NB4 (cell line): ENCODE data around the gene RAB43.
"Not testable (repeated sequence)": the region's sequence is repeated elsewhere in the genome, so short reads cannot be mapped to it uniquely, and the experiment has no call there.

ENCODE experiments used
- DNase-seq: peaks from one replicate; pipeline ENCODE4 v3.0.0; 2010; ENCODE audit warnings: low read depth
- H3K4me3 ChIP-seq: one replicate; pipeline ENCODE4 v1.5.1; 2011; ENCODE audit warnings: mild to moderate bottlenecking, low read depth, low read length, moderate library complexity
- CTCF ChIP-seq: IDR thresholded peaks from one replicate; pipeline ENCODE4 v1.5.1; 2012; ENCODE audit warnings: low read depth, low read length
- MYC ChIP-seq: IDR thresholded peaks from 2 replicates; pipeline ENCODE4 v1.6.1; 2011; ENCODE audit warnings: low read depth, low read length
- POLR2A ChIP-seq: IDR thresholded peaks from 2 replicates; pipeline ENCODE4 v1.6.1; 2011; ENCODE audit warnings: mild to moderate bottlenecking; ENCODE audit not compliant: insufficient read length; ENCODE audit errors: extremely low read depth
- TF ChIP-seq, protein P1 (sequence below): IDR thresholded peaks from 2 replicates; pipeline ENCODE4 v1.6.1; 2011; ENCODE audit warnings: low read depth, low read length

Gene RAB43

DNA sequence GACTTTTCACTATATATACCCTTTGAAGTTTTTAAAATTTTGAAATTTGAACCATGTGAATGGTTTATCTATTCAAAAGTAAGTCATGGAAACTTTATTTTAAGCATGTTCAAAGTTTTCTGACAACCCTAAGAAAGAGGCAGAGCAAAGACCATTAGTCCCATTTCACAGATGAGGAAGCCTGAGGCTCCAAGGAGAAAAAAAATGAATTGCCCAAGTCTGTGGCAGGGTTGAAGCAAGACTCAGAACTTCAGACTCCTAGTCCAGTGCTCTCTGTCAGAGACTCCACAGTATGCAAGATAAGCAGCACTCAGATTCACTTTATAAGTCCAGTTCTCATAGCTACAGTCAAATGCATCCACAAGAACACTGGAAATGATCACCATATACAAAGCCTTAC is 4.5 kb downstream of the RAB43 start:
- H3K4me3 ChIP-seq, result no peak overlapping the region
- no peak for DNase-seq
- no peak for TF ChIP-seq MYC
- no peak for TF ChIP-seq POLR2A
- no peak for TF ChIP-seq CTCF
- TF ChIP-seq, protein P1, sequence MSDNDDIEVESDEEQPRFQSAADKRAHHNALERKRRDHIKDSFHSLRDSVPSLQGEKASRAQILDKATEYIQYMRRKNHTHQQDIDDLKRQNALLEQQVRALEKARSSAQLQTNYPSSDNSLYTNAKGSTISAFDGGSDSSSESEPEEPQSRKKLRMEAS, result no peak

DNA sequence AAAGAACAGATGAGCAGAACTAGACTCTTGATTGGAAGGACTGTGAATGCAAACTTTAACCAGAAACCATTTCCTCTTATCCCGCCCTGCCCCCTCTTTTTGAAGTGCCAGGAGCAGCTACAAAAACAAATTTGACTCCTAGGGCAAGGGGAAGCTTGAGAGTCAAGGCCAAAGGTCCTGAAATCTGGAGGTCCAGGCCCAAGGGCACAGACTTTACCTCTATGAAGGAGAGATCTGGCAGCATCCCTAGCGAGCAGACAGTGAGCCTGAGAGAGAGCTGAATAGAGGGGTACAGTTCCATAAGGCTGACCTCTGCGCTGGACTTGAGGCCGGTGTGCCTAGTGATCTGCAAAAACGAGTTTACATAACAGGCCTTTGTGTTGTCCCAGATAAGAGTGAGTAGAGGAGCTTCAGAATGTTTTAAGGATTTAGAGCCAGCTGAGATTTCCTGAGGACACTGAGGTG is 5.1 kb downstream of the RAB43 start:
- DNase-seq, result peak; percentile 24
- TF ChIP-seq, protein P1, result no peak
- TF ChIP-seq POLR2A, result no peak
- no peak for TF ChIP-seq MYC
- no peak for TF ChIP-seq CTCF
- no peak overlapping the region for H3K4me3 ChIP-seq

DNA sequence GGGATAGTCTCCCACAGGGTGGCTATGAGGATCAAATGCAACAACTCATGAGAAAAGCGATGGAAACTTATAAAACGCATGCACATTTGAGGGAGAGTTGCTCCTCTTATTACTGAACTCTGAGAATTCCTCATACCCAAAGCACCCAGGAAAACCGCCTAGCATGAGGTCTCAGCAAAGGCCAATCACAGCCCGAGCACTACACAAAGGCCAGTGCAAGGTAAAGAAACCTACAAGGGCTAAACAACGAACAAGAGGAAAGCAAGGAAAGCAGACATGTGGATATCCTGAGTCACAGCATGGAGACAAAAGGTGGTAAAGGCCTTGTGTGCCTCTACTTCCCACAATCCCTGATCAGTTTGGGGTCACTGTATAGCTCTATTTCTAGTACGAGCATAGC is 7.1 kb downstream of the RAB43 start:
- DNase-seq, result no peak
- H3K4me3 ChIP-seq, result no peak overlapping the region
- TF ChIP-seq MYC (no peak), POLR2A (no peak), CTCF (no peak)
- TF ChIP-seq, protein P1, result no peak

DNA sequence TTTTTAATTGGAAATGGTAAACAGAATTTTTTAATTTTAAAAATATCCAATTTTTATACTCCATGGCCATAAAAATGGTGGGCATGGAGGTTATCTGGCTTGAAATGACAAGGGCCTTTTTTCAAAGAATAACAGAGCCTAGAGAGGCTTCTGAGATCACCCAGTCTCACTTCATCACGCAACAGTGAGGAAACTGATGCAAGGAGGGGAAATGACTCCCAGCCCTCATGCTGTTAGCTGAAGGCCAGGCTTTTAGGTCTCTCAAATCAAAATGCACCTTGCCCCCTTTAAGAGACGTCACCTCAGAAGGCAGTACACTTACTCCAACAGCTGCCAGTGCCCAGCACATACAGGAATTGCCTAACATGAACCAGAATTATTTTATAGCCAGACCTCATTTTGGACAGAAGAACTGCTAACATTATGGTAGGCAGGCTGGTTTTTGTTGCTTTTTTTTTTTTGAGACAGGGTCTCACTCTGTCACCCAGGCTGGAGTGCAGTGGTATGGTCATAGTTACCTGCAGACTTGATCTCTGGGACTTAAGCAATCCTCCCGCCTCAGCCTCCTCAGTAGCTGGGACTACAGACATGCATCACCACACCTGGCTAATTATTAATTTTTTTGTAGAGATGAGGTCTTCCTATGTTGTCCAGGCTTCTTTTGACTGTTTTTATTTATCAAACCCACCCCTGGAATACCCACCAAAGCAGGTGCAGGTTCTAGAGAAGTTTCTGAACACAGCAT is 9.1 kb downstream of the RAB43 start:
- peak; percentile 89 for DNase-seq
- H3K4me3 ChIP-seq, result no peak overlapping the region

DNA sequence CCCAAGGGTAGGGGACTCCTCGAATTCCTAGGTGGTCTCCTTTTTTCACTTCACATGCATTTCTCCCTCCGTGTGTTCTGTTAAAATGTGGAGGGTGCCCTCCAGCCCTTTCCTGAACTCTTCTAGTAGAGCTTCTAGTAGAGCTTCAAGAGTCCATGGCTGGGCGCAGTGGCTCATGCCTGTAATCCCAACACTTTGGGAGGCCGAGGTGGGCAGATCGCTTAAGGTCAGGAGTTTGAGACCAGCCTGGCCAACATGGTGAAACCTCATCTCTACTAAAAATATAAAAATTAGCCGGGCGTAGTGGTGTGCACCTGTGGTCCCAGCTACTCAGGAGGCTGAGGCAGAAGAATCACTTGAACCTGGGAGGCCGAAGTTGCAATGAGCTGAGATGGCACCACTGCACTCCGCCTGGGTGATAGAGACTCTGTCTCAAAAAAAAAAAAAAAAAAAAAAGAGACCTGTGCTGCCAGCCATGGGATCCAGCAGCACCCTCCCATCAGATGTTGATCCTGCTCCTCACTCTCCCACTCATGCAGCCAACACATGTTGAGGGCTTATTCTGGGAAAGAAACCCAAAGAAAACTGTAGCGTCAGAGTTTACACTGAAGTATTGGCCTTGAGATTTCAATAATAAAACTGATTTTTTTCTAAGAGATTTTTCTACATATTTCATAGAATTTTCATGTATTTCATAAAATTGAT is 10.4 kb downstream of the RAB43 start:
- H3K4me3 ChIP-seq, DNase-seq: not testable (repeated sequence)

More for the DNA sequence above, 9.1 kb downstream of the RAB43 start:
- TF ChIP-seq POLR2A, result no peak
- TF ChIP-seq, protein P1, result peak; percentile 69; the same call in 1 of the 2 replicates
- no peak for TF ChIP-seq CTCF
- TF ChIP-seq MYC, result peak; percentile 89

GRCh38 chr3:129107793-129108192 is 13.8 kb downstream of the RAB43 start:
- no peak overlapping the region for H3K4me3 ChIP-seq
- no peak for DNase-seq
- TF ChIP-seq, protein P1, result no peak
- no peak for TF ChIP-seq CTCF
- no peak for TF ChIP-seq MYC
- no peak for TF ChIP-seq POLR2A
